ENCODE measurements around the gene BCAP29.

BCAP29 gene

GRCh38 chr7:107643938-107644308 lies 63.9 kb downstream of the BCAP29 start:
- TF ChIP-seq CTCF (IDR thresholded peaks at IDR 0.05; ENCODE audit: low read depth, low read length, missing control alignments): no peak
- H3K4me3 ChIP-seq (replicated peaks; ENCODE audit: low read depth, low read length): no peak overlapping the region
- DNase-seq (ENCODE audit: extremely low read depth, low read depth): no peak

GRCh38 chr7:107644309-107644974 lies 64.4 kb downstream of the BCAP29 start:
- no peak overlapping the region for H3K4me3 ChIP-seq (replicated peaks; ENCODE audit: low read depth, low read length)
- no peak for TF ChIP-seq CTCF (IDR thresholded peaks at IDR 0.05; ENCODE audit: low read depth, low read length, missing control alignments)
- DNase-seq (ENCODE audit: extremely low read depth, low read depth): no peak

GRCh38 chr7:107652642-107653041 lies 72.6 kb downstream of the BCAP29 start:
- H3K4me3 ChIP-seq (replicated peaks; ENCODE audit: low read depth, low read length): no peak overlapping the region
- no peak for TF ChIP-seq CTCF (IDR thresholded peaks at IDR 0.05; ENCODE audit: low read depth, low read length, missing control alignments)
- DNase-seq (ENCODE audit: extremely low read depth, low read depth): no peak

DNA sequence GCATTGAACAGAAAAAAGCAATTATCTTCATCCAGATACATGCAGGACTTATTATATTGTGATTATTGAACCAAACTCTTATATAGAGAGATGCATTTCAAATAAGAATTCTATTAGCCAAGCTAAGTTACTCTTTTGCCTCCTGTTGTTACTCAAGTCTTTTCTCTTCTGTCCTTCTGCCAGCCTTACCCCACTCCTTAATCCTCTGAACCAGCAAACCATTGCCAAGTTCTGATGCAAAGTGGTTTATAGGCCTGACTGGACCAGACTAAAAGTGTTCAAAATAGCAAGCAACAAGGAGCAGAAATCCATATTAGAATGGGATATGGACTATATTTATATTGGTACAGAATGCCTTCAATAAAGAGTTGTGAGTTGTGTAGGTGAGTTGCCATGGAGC lies 78.4 kb downstream of the BCAP29 start:
- DNase-seq (ENCODE audit: extremely low read depth, low read depth): no peak
- H3K4me3 ChIP-seq (replicated peaks; ENCODE audit: low read depth, low read length): no peak overlapping the region
- TF ChIP-seq CTCF (IDR thresholded peaks at IDR 0.05; ENCODE audit: low read depth, low read length, missing control alignments): no peak

DNA sequence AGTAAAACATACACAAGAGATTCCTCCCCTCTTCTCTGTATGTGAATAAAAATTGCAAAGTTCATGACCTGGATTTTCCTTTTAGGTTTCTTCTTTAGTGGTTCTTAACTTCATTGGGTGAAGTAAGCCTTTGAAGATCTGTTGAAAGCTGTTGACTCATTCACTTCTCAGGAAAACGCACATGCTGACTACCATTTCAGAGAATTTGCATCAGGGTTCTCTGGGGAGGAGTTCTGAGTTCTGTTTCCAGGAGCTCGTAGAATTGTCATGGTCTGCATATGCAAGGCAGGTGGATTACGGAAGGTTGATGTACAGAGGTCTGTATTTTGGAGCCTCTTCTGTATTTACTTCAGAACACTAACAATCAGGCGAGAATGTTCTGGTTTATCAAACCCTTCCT lies 79.6 kb downstream of the BCAP29 start:
- H3K4me3 ChIP-seq (replicated peaks; ENCODE audit: low read depth, low read length): no peak overlapping the region
- DNase-seq (ENCODE audit: extremely low read depth, low read depth): no peak
- TF ChIP-seq CTCF (IDR thresholded peaks at IDR 0.05; ENCODE audit: low read depth, low read length, missing control alignments): no peak

DNA sequence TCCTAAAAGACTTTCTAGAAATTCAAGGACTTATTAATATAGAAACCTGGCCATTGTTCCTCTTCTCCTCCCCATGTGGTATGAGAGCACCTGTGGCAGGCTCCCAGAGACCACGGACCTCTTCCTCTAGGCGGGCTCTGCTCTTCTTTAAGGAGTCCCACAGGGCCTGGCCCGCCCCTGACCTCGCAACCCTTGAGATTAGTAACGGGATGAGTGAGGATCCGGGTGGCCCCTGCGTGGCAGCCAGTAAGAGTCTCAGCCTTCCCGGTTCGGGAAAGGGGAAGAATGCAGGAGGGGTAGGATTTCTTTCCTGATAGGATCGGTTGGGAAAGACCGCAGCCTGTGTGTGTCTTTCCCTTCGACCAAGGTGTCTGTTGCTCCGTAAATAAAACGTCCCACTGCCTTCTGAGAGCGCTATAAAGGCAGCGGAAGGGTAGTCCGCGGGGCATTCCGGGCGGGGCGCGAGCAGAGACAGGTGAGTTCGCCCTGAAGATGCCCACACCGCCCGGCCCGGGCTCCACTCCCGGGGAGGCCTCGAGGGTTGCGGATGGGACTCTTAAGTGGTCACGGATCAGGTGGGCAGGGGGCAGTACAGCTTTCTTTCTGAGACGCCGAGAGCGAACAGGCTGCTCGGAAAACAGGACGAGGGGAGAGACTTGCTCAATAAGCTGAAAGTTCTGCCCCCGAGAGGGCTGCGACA lies 80.5 kb downstream of the BCAP29 start, which contains the start of gene SLC26A4:
Gene SLC26A4 (plus strand): TSS at position 448 of the 700 bp plus-strand sequence. CDS start 814 bp downstream, outside the sequence.
- H3K4me3 ChIP-seq (replicated peaks; ENCODE audit: low read depth, low read length): peak within 1 kb of the TSS; percentile 45
- no peak for TF ChIP-seq CTCF (IDR thresholded peaks at IDR 0.05; ENCODE audit: low read depth, low read length, missing control alignments)
- DNase-seq (ENCODE audit: extremely low read depth, low read depth): no peak

Measured in HFF-Myc (cell line).